Ishikawa (cell line): ENCODE data around the gene RGS6.

Experiments
- CEBPB ChIP-seq: IDR thresholded peaks from 2 replicates; pipeline ENCODE4 v1.6.1; 2012
- EGR1 ChIP-seq: IDR thresholded peaks from 2 replicates; pipeline ENCODE4 v1.6.1; 2012
- EP300 ChIP-seq: IDR thresholded peaks from 2 replicates; pipeline ENCODE4 v1.6.1; 2012; ENCODE audit warnings: borderline replicate concordance
- MAX ChIP-seq: IDR thresholded peaks from 2 replicates; pipeline ENCODE4 v1.6.1; 2012
- NFIC ChIP-seq: IDR thresholded peaks from 2 replicates; pipeline ENCODE4 v1.6.1; 2012
- RAD21 ChIP-seq: IDR thresholded peaks from 2 replicates; pipeline ENCODE4 v1.6.1; 2012; ENCODE audit warnings: low read depth
- REST ChIP-seq: IDR thresholded peaks from 2 replicates; pipeline ENCODE4 v1.6.1; 2012; ENCODE audit warnings: low read depth, mild to moderate bottlenecking
- TAF1 ChIP-seq: IDR thresholded peaks from 2 replicates; pipeline ENCODE4 v1.6.1; 2012; ENCODE audit warnings: low read depth, mild to moderate bottlenecking
- TCF12 ChIP-seq: IDR thresholded peaks from 2 replicates; pipeline ENCODE4 v1.6.1; 2012; ENCODE audit warnings: low read depth
- TEAD4 ChIP-seq: IDR thresholded peaks from 2 replicates; pipeline ENCODE4 v1.6.1; 2012
- YY1 ChIP-seq: IDR thresholded peaks from 2 replicates; pipeline ENCODE4 v1.6.1; 2012; ENCODE audit warnings: low read depth
- ZBTB7A ChIP-seq: IDR thresholded peaks from 2 replicates; pipeline ENCODE4 v1.6.1; 2012; ENCODE audit warnings: low read depth
- TF ChIP-seq, protein P1 (sequence below): IDR thresholded peaks from 2 replicates; pipeline ENCODE4 v1.6.1; 2012

DNA sequence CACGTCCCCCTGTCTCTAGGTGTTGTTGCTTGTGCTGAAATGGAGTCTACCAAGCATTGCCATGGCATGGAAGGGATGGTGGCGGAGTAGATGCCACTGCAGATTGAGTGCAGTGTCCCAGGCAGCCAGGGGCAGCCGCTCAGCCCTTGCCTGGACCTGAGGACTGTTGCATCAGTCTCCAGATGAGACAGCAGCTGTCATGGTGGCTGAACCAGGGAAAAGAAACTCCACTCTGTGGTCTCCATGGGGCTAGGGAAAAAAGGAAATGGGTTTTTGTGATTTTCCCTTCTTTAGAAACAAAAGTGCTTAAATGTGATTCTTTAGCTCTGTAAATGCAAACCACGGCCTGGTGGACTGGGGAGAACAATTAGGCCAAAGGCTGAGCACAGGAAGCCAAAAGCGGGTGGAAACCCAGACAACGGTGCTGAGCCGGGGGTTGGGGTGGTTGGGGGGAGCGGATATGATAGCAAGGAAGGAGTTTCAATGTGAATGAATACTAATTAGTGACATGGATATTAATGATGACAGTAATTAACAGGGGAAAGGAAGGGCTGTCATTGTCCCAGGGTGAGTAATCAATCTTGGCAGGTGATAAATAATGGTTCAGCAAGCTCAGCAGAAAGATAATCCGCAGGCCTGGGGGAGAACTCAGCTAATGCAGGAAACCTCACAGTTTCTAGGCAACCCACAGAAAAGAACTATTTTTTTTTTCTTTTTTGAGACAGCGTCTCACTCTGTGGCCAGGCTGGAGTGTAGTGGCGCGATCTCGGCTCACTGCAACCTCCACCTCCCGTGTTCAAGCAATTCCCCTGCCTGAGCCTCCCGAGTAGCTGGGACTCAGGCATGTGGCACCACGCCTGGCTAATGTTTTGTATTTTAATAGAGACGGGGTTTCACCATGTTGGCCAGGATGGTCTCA is 519.1 kb downstream of the RGS6 start:
- no peak for TF ChIP-seq RAD21
- TF ChIP-seq TEAD4: no peak
- TF ChIP-seq MAX: no peak
- TF ChIP-seq TAF1: no peak
- TF ChIP-seq, protein P1, sequence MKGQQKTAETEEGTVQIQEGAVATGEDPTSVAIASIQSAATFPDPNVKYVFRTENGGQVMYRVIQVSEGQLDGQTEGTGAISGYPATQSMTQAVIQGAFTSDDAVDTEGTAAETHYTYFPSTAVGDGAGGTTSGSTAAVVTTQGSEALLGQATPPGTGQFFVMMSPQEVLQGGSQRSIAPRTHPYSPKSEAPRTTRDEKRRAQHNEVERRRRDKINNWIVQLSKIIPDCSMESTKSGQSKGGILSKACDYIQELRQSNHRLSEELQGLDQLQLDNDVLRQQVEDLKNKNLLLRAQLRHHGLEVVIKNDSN: no peak
- no peak for TF ChIP-seq EP300
- no peak for TF ChIP-seq CEBPB
- TF ChIP-seq EGR1: no peak
- no peak for TF ChIP-seq ZBTB7A
- no peak for TF ChIP-seq NFIC
- no peak for TF ChIP-seq REST
- TF ChIP-seq TCF12: no peak
- TF ChIP-seq YY1: no peak
